ENCODE results near the gene STAG3. TPM values are rescaled to one million over a fixed set of nuclear protein-coding genes. Genes with fewer than 3 reads are reported as not detected.
"Not testable (repeated sequence)": the region's sequence is repeated elsewhere in the genome, so short reads cannot be mapped to it uniquely, and the experiment has no call there.

The STAG3 gene
- total RNA-seq, 2 donors from 2014 or later = not detected

- no peak for TF ChIP-seq CTCF (IDR thresholded peaks at IDR 0.05)
- no peak for DNase-seq (ENCODE audit: low spot score)
- Histone ChIP-seq H3K27me3 (no peaks in the 10 kb centered on the region), H3K27ac (no peak overlapping the region), H3K36me3 (no peaks in the 10 kb centered on the region), H3K9me3 (no peaks in the 10 kb centered on the region), H3K4me1 (peaks cover 0 to 5% of the 10 kb centered on the region in 2 donors), H3K4me3 (no peak overlapping the region)
Measured at GRCh38 chr7:100213672-100214071, 36.0 kb downstream of the STAG3 start.

GRCh38 chr7:100214356-100214755 is 36.6 kb downstream of the STAG3 start:
- not testable (repeated sequence) for H3K9me3 ChIP-seq; H3K27ac ChIP-seq; DNase-seq (ENCODE audit: low spot score); H3K4me1 ChIP-seq; H3K4me3 ChIP-seq; H3K36me3 ChIP-seq; H3K27me3 ChIP-seq

DNA sequence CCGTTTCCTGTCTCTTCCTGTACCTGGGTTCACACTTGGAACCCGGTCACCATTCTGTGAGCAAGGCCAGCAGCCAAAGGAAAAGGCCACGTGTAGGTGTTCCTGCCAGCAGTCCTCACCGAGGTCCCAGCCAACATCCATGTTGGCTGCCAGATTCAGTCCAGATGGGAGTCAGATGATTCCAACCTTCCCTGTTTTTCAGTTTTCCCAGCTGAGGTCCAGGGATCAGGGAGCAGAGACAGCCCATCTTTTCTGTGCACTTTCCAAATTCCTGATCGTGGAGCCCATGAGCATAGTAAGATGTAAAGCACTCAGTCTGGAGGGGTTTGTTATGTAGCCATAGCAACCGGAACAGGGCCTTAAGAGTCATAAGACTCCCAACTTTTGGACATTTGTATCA is 38.2 kb downstream of the STAG3 start:
- Histone ChIP-seq H3K36me3 (no peaks in the 10 kb centered on the region), H3K4me1 (peaks cover 0 to 5% of the 10 kb centered on the region in 2 donors), H3K9me3 (no peaks in the 10 kb centered on the region), H3K27ac (no peak overlapping the region), H3K4me3 (no peak overlapping the region), H3K27me3 (no peaks in the 10 kb centered on the region)
- no peak for DNase-seq (ENCODE audit: low spot score)
- TF ChIP-seq CTCF (IDR thresholded peaks at IDR 0.05) = no peak

DNA sequence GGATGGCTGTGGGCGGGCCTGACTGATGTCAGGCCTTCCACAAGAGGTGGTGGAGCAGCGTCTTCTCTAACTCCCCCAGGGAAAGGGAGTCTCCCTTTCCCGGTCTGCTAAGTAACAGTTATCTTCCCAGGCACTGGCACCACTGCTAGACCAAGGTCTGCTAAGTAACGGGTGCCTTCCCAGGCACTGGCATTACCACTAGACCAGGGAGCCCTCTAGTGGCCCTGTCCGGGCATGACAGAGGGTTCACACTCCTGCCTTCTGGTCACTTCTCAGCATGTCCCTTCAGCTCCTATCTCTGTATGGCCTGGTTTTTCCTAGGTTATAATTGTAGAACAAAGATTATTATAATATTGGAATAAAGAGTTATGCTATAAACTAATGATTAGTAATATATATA is 40.2 kb downstream of the STAG3 start:
- TF ChIP-seq CTCF (IDR thresholded peaks at IDR 0.05) = peak in 1 of 2 donors; percentile 63
- H3K9me3 ChIP-seq, H3K27ac ChIP-seq, H3K4me3 ChIP-seq, H3K4me1 ChIP-seq, H3K27me3 ChIP-seq, H3K36me3 ChIP-seq: not testable (repeated sequence)
- DNase-seq (ENCODE audit: low spot score) = peak; percentile 83

GRCh38 chr7:100219271-100219737 is 41.6 kb downstream of the STAG3 start:
- no peak for TF ChIP-seq CTCF (IDR thresholded peaks at IDR 0.05)
- Histone ChIP-seq H3K9me3 (no peaks in the 10 kb centered on the region), H3K27ac (no peak overlapping the region), H3K4me1 (peaks cover 0 to 5% of the 10 kb centered on the region in 2 donors), H3K4me3 (no peak overlapping the region), H3K27me3 (no peaks in the 10 kb centered on the region), H3K36me3 (no peaks in the 10 kb centered on the region)
- DNase-seq (ENCODE audit: low spot score) = no peak

DNA sequence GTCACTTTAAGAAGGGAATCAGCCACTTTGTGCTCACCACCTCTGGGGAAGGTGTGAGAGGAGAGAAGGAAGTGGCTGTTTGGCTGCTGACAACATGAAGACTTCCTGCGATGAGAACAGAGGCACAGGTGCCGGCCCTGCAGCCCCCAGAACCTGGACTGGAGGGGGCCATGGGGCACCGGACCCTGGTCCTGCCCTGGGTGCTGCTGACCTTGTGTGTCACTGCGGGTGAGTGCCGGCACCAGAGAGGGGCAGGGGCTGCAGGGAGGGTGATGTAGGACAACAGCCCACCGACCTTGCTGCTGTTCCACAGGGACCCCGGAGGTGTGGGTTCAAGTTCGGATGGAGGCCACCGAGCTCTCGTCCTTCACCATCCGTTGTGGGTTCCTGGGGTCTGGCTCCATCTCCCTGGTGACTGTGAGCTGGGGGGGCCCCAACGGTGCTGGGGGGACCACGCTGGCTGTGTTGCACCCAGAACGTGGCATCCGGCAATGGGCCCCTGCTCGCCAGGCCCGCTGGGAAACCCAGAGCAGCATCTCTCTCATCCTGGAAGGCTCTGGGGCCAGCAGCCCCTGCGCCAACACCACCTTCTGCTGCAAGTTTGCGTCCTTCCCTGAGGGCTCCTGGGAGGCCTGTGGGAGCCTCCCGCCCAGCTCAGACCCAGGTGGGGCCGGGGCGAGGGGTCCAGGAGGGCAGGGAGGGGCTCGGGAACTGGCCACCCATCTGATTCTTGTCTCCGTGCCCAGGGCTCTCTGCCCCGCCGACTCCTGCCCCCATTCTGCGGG is 42.3 kb downstream of the STAG3 start, which contains the start of gene PVRIG:
TSS of gene PVRIG (plus strand) at position 149 of the 785 bp plus-strand sequence. CDS start at position 171, 22 bp downstream.
- H3K27me3 ChIP-seq; H3K4me3 ChIP-seq; DNase-seq (ENCODE audit: low spot score); H3K27ac ChIP-seq; H3K4me1 ChIP-seq; H3K36me3 ChIP-seq; H3K9me3 ChIP-seq: not testable (repeated sequence)
